ENCODE results near the gene BAHCC1.
"Not testable (repeated sequence)": the region's sequence is repeated elsewhere in the genome, so short reads cannot be mapped to it uniquely, and the experiment has no call there.

Gene BAHCC1
- total RNA-seq = 1.8 to 22.6 (median 6.8) reads per million in 17 experiments

DNA sequence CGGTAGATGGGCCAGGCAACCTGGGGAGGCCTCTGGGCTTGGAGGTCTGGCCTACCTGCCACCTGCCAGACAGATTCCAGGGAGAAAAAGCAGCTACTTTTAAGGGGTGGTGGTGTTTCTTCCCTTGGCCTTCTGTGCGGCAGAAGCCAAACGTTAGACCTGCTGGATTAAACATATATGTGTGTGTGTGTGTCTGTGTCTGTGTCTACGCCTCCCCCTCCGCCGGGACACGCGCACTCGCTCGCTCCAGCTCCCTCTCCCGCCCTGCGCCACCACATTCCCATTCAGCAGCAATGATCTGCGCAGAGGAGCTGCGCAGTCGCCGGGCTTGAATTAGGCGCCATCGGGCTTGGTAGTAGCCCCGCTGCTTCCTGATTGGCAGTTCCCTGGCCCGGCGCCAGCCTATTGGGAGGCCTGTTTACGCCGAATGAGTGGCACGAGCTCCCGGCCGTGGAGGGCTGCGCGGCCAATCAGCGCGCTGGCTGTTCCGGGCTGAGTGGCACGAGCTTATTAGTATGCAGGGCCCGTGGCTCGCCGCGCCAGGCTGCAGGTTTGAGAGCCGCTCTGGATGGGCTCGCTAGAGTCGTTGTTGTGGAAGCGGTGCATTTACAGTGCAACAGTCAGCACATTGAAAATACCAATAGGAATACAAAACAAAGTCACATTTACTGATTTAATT, at the start of gene BAHCC1:
TSS of gene BAHCC1 (plus strand) at position 537 of the 679 bp plus-strand sequence. CDS start 4,283 bp downstream, outside the sequence.
- peak; percentile 100 for DNase-seq

- DNase-seq = peak; percentile 97 to 99 (median 98)
These were observed 49.0 kb upstream of the BAHCC1 start for GRCh38 chr17:81346090-81346907.

DNA sequence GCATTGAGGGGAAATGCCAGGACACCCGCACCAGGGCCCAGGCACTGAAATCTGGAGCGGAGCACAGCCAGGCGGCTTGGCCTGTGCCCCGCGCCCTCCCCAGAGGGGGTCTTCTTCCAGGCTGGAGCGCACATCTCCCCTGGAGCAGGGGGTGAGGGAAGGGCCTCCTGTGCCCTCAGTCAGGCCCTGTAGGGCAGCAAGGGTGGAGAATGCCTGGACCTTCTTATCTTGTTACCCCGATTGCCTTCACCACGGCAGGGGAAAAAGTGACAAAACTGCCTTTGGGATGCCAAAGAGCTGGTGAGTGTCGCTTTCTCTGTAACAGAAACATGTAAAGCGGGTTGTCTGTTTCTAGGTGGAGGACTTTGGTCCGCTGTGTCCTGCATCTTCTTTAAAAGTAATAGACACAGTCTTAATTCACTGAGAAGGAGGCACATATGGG, 48.3 kb upstream of the BAHCC1 start:
- DNase-seq = peak in 1 of 4 experiments; percentile 3

GRCh38 chr17:81347437-81347836, 47.8 kb upstream of the BAHCC1 start:
- DNase-seq = no peak

DNA sequence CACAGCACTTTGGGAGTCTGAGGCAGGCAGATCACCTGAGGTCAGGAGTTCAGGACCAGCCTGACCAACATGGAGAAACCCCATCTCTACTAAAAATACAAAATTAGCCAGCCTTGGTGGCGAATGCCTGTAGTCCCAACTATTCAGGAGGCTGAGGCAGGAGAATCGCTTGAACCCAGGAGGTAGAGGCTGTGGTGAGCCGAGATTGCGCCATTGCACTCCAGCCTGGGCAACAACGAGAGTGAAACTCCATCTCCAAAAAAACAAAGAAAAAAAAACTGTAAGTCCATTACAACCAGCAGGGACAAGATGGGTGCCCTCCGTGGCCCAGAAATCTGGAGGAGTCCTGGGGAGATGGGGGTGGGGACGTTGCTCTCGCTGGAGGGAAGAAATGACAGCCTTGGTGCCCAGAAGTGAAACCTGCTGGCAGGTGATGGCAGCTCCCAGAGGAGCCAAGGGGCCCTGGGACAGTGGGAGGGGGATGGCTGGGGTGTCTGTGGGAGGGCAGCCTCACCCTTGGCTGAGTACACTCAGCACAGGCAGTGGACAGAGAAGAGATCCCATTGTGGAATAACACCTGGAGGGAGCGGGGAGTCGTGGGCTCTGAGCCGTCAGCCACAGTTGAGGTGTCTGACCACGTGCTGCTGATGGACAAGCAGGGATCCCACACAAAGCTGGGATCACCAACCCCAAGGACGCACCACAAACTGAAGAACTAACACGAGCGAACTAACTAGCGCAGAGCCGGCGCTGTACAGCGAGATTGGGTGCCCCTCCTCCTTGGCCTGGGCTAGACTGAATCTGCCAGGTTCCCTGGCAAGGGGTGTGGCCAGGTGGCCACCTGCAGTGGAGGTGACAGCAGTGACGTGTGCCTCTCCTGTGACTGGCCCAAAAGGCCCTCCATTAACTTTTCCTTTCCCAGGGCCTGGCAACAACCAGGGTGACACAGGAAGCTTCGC, 46.9 kb upstream of the BAHCC1 start:
- DNase-seq = peak in 1 of 4 experiments; percentile 2

GRCh38 chr17:81349397-81350319, 45.6 kb upstream of the BAHCC1 start:
- peak in 1 of 4 experiments; percentile 1 for DNase-seq

DNA sequence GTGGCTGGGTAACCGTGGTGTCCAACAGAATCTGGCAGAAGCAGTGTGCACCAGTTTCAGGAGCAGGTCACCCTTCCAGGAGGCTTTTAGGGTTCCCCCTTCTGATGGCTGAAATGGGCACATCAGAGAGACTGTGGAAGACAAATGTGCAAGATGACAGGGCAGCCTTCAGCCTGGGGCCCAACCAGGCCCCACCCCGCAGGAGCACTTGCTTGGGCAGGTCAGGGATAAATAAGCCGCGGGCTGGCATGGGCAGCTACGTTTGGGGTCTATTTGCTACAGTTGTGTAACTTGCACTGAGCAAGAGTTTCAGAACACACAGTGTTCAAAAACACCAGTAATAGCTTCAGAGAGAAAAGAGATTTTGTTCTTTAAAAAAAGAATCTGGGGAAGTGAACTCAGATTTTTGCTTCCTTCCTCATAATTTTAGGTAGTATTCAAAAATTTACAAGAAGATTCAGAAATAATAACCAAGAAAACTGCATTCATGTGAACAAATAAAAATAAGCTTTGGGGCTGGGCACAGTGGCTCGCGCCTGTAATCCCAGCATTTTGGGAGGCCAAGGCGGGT, 44.9 kb upstream of the BAHCC1 start:
- DNase-seq = peak in 3 of 4 experiments; percentile 39 to 41 (median 40)

DNA sequence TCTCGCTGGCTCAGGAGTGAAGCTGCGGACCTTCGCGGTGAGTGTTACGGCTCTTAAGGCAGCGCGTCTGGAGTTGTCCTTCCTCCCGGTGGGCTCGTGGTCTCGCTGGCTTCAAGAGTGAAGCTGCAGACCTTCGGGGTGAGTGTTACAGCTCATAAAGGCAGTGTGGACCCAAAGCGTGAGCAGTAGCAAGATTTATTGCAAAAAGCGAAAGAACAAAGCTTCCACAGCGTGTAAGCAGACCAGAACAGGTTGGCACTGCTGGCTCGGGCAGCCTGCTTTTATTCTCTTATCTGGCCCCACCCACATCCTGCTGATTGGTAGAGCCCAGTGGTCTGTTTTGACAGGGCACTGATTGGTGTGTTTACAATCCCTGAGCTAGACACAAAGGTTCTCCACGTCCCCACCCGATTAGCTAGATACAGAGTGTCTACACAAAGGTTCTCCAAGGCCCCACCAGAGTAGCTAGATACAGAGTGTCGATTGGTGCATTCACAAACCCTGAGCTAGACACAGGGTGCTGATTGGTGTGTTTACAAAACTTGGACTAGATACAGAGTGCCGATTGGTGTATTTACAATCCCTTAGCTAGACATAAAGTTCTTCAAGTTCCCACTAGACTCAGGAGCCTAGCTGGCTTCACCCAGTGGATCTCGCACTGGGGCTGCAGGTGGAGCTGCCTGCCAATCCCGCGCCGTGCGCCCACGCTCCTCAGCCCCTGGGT, 43.8 kb upstream of the BAHCC1 start:
- DNase-seq = not testable (repeated sequence)

GRCh38 chr17:81352056-81352455, 43.2 kb upstream of the BAHCC1 start:
- not testable (repeated sequence) for DNase-seq

GRCh38 chr17:81354252-81354953, 40.9 kb upstream of the BAHCC1 start:
- DNase-seq = no peak

- peak; percentile 57 to 81 (median 76) for DNase-seq
These were observed 40.3 kb upstream of the BAHCC1 start for GRCh38 chr17:81354954-81355347.

DNA sequence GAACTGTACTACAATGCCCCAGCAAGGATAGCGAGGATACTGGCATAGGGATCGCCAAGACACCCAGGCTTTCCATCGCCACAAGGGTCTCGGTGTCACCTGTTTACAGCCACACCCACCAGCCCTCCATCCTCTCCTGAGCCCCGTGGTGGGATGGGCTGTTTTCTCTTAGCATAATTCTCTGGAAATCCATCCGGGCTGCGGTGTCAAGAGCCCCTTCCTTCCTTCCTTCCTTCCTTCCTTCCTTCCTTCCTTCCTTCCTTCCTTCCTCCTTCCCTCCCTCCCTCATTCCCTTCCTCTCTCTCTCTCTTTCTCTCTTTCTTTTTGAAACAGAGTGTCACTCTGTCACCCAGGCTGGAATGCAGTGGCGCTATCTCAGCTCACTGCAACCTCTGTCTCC, 36.0 kb upstream of the BAHCC1 start:
- no peak for DNase-seq

DNA sequence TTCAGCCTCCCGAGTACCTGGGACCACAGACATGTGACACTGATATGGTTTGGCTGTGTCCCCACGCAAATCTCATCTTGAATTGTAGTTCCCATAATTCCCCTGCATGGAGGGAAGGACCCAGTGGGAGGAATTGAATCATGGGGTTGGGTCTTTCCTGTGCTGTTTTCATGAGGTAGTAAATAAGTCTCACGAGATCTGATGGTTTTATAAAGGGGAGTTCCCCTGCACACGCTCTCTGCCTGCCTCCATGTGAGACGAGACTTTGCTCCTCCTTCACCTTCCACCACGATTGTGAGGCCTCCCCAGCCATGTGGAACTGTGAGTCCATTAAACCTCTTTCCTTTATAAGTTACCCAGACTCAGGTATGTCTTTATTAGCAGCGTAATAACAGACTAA, 33.3 kb upstream of the BAHCC1 start:
- peak in 1 of 4 experiments; percentile 57 for DNase-seq

- DNase-seq = no peak
These were observed 30.7 kb upstream of the BAHCC1 start for GRCh38 chr17:81364278-81365147.

GRCh38 chr17:81365148-81365600, 30.1 kb upstream of the BAHCC1 start:
- peak; percentile 44 to 73 (median 68) for DNase-seq

DNA sequence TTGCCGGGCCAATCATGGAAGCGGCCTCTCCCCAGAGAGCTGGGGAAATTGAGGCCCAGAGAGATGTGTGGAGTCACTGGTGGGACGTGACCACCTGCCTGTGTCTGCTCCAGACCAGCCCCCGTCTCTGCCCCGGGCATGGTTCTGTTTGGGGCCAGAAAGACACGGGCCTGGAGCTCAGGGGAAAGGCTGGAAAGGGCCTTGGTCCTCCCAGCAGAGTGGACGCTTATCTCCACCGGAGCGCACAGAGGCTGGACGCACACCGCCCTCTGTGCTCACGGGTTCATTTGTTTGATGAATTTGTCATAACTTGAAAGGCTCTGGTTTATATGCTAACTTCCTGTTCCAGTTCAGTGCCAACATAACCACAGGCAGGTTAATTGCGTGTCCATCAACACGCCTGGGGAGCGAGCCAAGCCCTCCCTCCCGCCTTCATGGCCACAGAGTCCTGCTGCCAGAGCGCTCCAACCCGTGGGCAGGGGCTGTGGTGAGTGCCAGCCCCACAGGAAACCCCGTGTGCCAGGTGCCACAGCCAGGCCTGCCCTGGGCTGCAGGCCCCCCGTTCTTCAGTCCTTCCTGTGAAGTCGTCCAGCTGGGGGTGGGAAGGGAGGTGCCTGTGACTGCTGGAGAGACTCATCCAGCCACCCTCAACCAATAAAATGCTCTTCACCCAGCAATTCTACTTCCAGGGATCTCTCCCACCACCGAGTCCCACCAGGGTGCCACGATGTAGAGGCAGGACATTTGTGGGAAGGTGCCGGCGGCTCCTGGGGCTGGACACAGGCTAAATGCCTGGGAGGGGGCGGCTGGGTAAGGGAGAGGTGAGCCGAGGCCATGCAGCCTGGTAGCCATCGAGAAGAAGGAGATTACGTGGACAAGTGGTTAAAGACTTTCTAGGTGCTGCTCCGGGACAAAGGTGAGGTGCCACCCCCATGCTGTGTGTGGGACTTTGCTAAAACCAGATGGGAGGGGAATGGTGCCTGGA, 29.4 kb upstream of the BAHCC1 start:
- DNase-seq = peak; percentile 55 to 74 (median 63)

GRCh38 chr17:81366648-81367047, 28.6 kb upstream of the BAHCC1 start:
- DNase-seq = no peak

All from suppressor macrophage (primary cell).